A549 (cell line): ENCODE results near the gene SYTL3. TPM values are rescaled to one million over a fixed set of nuclear protein-coding genes. Genes with fewer than 3 reads are reported as not detected.

Experiments used
- ATAC-seq, 2 experiments: fragments of 200-7000 bp in 1 of 2; fragments of >200 bp in 1 of 2; cut with Nextera tagmentation in 1 of 2; cut with Tn5 transposase in 1 of 2; 3 replicates each; pipeline versions ENCODE4 v1.8.0 to v1.9.1; 2018 to 2020; ENCODE audit warnings: mild to moderate bottlenecking in 1 of 2, moderate library complexity in 1 of 2
- CTCF ChIA-PET: fragments of 300-600 bp; sonication (Branson Sonifier 250); formaldehyde crosslinking; extraction: SDS; loops from one replicate; lab custom pipeline; 2021; ENCODE audit warnings: antibody characterized with exemption, inconsistent platforms; lab: Yijun Ruan, JAX
- POLR2A ChIA-PET: fragments of 350-600 bp; formaldehyde crosslinking; extraction: SDS; loops from one replicate; lab custom pipeline; 2021; ENCODE audit warnings: antibody characterized with exemption, inconsistent platforms; lab: Yijun Ruan, JAX
- DNase-seq, 2 experiments: peaks; one replicate each; pipeline versions ENCODE4 v3.0.0 to v3.0.0-alpha.2; 2011 to 2016; ENCODE audit warnings: low read depth in 1 of 2, low spot score in 1 of 2
- FAIRE-seq: peaks from 2 replicates; lab custom pipeline; 2011; peaks lifted over from hg19 to GRCh38; lab: Jason Lieb, UNC
- H3K27ac ChIP-seq, 2 experiments: fragments of >200 bp; sonication (Bioruptor Twin); formaldehyde crosslinking; 3 replicates each; pipeline ENCODE4 v1.5.1; 2016 to 2017
- H3K4me1 ChIP-seq: fragments of >200 bp; sonication (Bioruptor Twin); formaldehyde crosslinking; 3 replicates; pipeline ENCODE4 v1.6.1; 2016
- H3K4me2 ChIP-seq: fragments of >200 bp; sonication (Bioruptor Twin); formaldehyde crosslinking; 3 replicates; pipeline ENCODE4 v1.6.1; 2016
- H3K4me3 ChIP-seq: fragments of >200 bp; sonication (Bioruptor Twin); formaldehyde crosslinking; 3 replicates; pipeline ENCODE4 v1.5.1; 2016
- H3K9me3 ChIP-seq: fragments of >200 bp; sonication (Bioruptor Twin); formaldehyde crosslinking; 3 replicates; pipeline ENCODE4 v1.6.1; 2016
- BHLHE40 ChIP-seq: IDR thresholded peaks from 2 replicates; pipeline ENCODE4 v1.6.1; 2012; ENCODE audit warnings: low read depth, low read length, inconsistent platforms
- CBX8 ChIP-seq: fragments of 200-600 bp; sonication (generic); IDR thresholded peaks from 2 replicates; pipeline ENCODE4 v1.6.1; 2016
- CEBPB ChIP-seq, 2 experiments: fragments of >200 bp in 1 of 2; sonication (Bioruptor Twin) in 1 of 2; formaldehyde crosslinking in 1 of 2; IDR thresholded peaks; 2 replicates each; pipeline ENCODE4 v1.6.1; 2012 to 2016
- CHD4 ChIP-seq: fragments of 200-600 bp; sonication (generic); IDR thresholded peaks from 2 replicates; pipeline ENCODE4 v1.6.1; 2016; ENCODE audit warnings: antibody characterized with exemption, mild to moderate bottlenecking, borderline replicate concordance
- CTCF ChIP-seq: fragments of >200 bp; sonication (Bioruptor Twin); formaldehyde crosslinking; IDR thresholded peaks from 3 replicates; pipeline ENCODE4 v1.5.1; 2016
- ESRRA ChIP-seq: fragments of 150-350 bp; IDR thresholded peaks from 2 replicates; pipeline ENCODE4 v1.6.1; 2014; ENCODE audit warnings: mild to moderate bottlenecking, low read length, borderline replicate concordance
- HOXB13 ChIP-seq: fragments of 250-450 bp; sonication (Bioruptor Pico); IDR thresholded peaks from 2 replicates; pipeline ENCODE4 v1.5.0; 2020; ENCODE audit warnings: low read depth, mild to moderate bottlenecking, moderate library complexity
- KDM1A ChIP-seq: fragments of 200-600 bp; sonication (generic); IDR thresholded peaks from 2 replicates; pipeline ENCODE4 v1.6.1; 2016; ENCODE audit warnings: low read depth, mild to moderate bottlenecking
- MAFK ChIP-seq: fragments of 450-650 bp; IDR thresholded peaks from 2 replicates; pipeline ENCODE4 v1.6.1; 2014; ENCODE audit not compliant: partially characterized antibody
- MAX ChIP-seq: IDR thresholded peaks from 2 replicates; pipeline ENCODE4 v1.6.1; 2012
- MYC ChIP-seq: IDR thresholded peaks from 2 replicates; pipeline ENCODE4 v1.6.1; 2012; ENCODE audit warnings: mild to moderate bottlenecking, inconsistent platforms, low read length, improper control_type of control experiment, borderline replicate concordance
- NFE2L2 ChIP-seq: fragments of 150-350 bp; conservative IDR thresholded peaks from 2 replicates; pipeline ENCODE4 v1.6.1; 2014; ENCODE audit warnings: low read length
- NPAS2 ChIP-seq: fragments of 250-450 bp; sonication (Bioruptor Pico); IDR thresholded peaks from 2 replicates; pipeline ENCODE4 v1.8.0; 2022; ENCODE audit warnings: mild to moderate bottlenecking, moderate library complexity, borderline replicate concordance
- RARB ChIP-seq: fragments of 250-450 bp; sonication (Bioruptor Pico); IDR thresholded peaks from 2 replicates; pipeline ENCODE4 v1.8.0; 2021; ENCODE audit warnings: mild to moderate bottlenecking, moderate library complexity
- RCOR1 ChIP-seq: fragments of 150-350 bp; IDR thresholded peaks from 2 replicates; pipeline ENCODE4 v1.6.1; 2014; ENCODE audit warnings: antibody characterized with exemption, low read length, low read depth
- REST ChIP-seq: fragments of 200-600 bp; sonication (generic); IDR thresholded peaks from 2 replicates; pipeline ENCODE4 v1.6.1; 2016; ENCODE audit warnings: antibody characterized with exemption, mild to moderate bottlenecking, moderate library complexity
- RNF2 ChIP-seq: fragments of 200-600 bp; sonication (generic); IDR thresholded peaks from 2 replicates; pipeline ENCODE4 v1.6.1; 2016; ENCODE audit warnings: low read depth, mild to moderate bottlenecking, antibody characterized with exemption, moderate library complexity, borderline replicate concordance
- SMC3 ChIP-seq: fragments of >200 bp; sonication (Bioruptor Twin); formaldehyde crosslinking; IDR thresholded peaks from 3 replicates; pipeline ENCODE4 v1.6.1; 2018; ENCODE audit warnings: inconsistent platforms
- ZNF302 ChIP-seq: fragments of 250-450 bp; sonication (Bioruptor Pico); IDR thresholded peaks from 2 replicates; pipeline ENCODE4 v1.9.0; 2021; ENCODE audit warnings: inconsistent platforms, mild to moderate bottlenecking, moderate library complexity
- WGBS: methylation state at CpG from one replicate; pipeline ENCODE4 v1.1.6; 2017; ENCODE audit errors: missing lambda C conversion rate; 5-methylcytosine and 5-hydroxymethylcytosine counted together
- polyA plus RNA-seq, 4 experiments: library from polyadenylated mRNA; depleted of rRNA in 3 of 4; stranded (reverse); fragments of >200 nt; fragmentation: RNase III in 1 of 4; extraction: RNeasy Plus Mini Kit Qiagen cat#74134 plus additional on column Dnase treatment in 1 of 4; gene quantifications; 2 replicates in 3 of 4; 3 replicates in 1 of 4; pipeline ENCODE4 v1.2.3, GENCODE V29; 2011 to 2017

Gene SYTL3
- polyA plus RNA-seq, 2 of the 4 experiments (the other 2 are of a cell fraction) = 0.63 to 0.89 TPM

GRCh38 chr6:158622545-158623190, 27.2 kb upstream of the SYTL3 start:
- ATAC-seq (no peak), DNase-seq (no peak), FAIRE-seq (no peak)
- H3K9me3 ChIP-seq = no peaks in the 10 kb centered on the region
- no peak for TF ChIP-seq MAX
- TF ChIP-seq BHLHE40 = no peak
- no peak overlapping the region for H3K27ac ChIP-seq
- ChIA-PET POLR2A (no interaction called here), CTCF (interaction anchor here (1.2 kb wide), 1 partner anchor 22 kb away, joined by 3 read pairs; the partner anchor contains the start of gene DYNLT1)
- 88% methylated on average over 10 of the region's 10 CpGs for WGBS
- H3K4me2 ChIP-seq = no peak overlapping the region
- no peaks in the 10 kb centered on the region for H3K4me1 ChIP-seq
- H3K4me3 ChIP-seq = no peak overlapping the region

- H3K4me3 ChIP-seq = no peak overlapping the region
- CTCF ChIA-PET = interaction anchor here (0.8 kb wide), 1 partner anchor 19 kb away, joined by 3 read pairs; no protein-coding TSS in a partner anchor
- no peak for DNase-seq
- H3K4me1 ChIP-seq = no peaks in the 10 kb centered on the region
- no peaks in the 10 kb centered on the region for H3K9me3 ChIP-seq
- no peak overlapping the region for H3K4me2 ChIP-seq
- WGBS = 91% methylated on average over 10 of the region's 25 CpGs
- FAIRE-seq = no peak
- TF ChIP-seq MAFK = no peak
- no peak for TF ChIP-seq KDM1A
- no peak for TF ChIP-seq SMC3
- TF ChIP-seq RARB (CRISPR knock-in tag) = no peak
- TF ChIP-seq CTCF = no peak
- no peak for TF ChIP-seq ZNF302 (CRISPR knock-in tag)
- TF ChIP-seq CEBPB (IDR thresholded peaks at IDR 0.05) = no peak
- TF ChIP-seq RNF2 = no peak
- no peak for TF ChIP-seq REST
- TF ChIP-seq NPAS2 (CRISPR knock-in tag) = no peak
- no peak for TF ChIP-seq NFE2L2
- TF ChIP-seq CBX8 = no peak
- no peak for TF ChIP-seq RCOR1
- no peak for TF ChIP-seq HOXB13
- TF ChIP-seq CHD4 = no peak
- TF ChIP-seq MYC = no peak
- no peak for TF ChIP-seq ESRRA
- no peak overlapping the region for H3K27ac ChIP-seq
- ATAC-seq = no peak
- POLR2A ChIA-PET = no interaction called here
Measured at GRCh38 chr6:158624684-158625682, 24.9 kb upstream of the SYTL3 start.
